Left cardiac atrium (tissue), 4 donors: ENCODE measurements around the gene ADGRG1. TPM values are rescaled to one million over a fixed set of nuclear protein-coding genes. Genes with fewer than 3 reads are reported as not detected.
A peak's percentile ranks its signal among the peaks of the same experiment; 100 is the strongest.

ENCODE experiments used
- ATAC-seq, 2 donors: fragments of 200-7000 bp; cut with Tn5 transposase; one replicate each; pipeline ENCODE4 v1.9.1; 2020; ENCODE audit warnings: mild to moderate bottlenecking in 2 of 2, moderate library complexity in 2 of 2
- DNase-seq: peaks from one replicate; pipeline ENCODE4 v3.0.0-alpha.2; 2020
- intact Hi-C, 2 donors: fragments of 100-400 bp; cut with DNase I; formaldehyde crosslinking; loops; one replicate each; pipeline versions ENCODE4 v1.14.1 to v1.15.1; 2022 to 2023
- total RNA-seq, 2 donors: library from RNA; stranded (reverse); fragmentation: NEBNext Ultra II Directional; extraction: Animal tissue kit (Norgen Biotek cat#: 25700); gene quantifications; one replicate each; pipeline ENCODE4 v1.2.1, GENCODE V29; 2021
- donor health status: DM: no; HTN: yes; CAD: no.
- donor health status: DM: no; HTN: yes; CAD: no; lungs with severe emphysema.
- donor health status: DM: yes; HTN: yes; CAD: no.
- donor health status: Dilated cardiomyopathy.

Gene ADGRG1
- total RNA-seq, 2 donors from 2014 or later, result 22.9 to 41.9 TPM

GRCh38 chr16:57685633-57686032, 57.2 kb downstream of the ADGRG1 start:
- ATAC-seq, result no peak
- intact Hi-C loops, result no loop called here

GRCh38 chr16:57686577-57686976, 58.1 kb downstream of the ADGRG1 start:
- no peak for DNase-seq
- intact Hi-C loops, result no loop called here
- ATAC-seq, result no peak

More at GRCh38 chr16:57685633-57686032, 57.2 kb downstream of the ADGRG1 start:
- no peak for DNase-seq

- intact Hi-C loops, result no loop called here
- DNase-seq, result no peak
- no peak for ATAC-seq
Measured at GRCh38 chr16:57687363-57687929, 59.0 kb downstream of the ADGRG1 start.

GRCh38 chr16:57688487-57688986, 60.1 kb downstream of the ADGRG1 start:
- DNase-seq (no peak), ATAC-seq (no peak)
- intact Hi-C loops, result no loop called here

GRCh38 chr16:57688987-57689761, 60.7 kb downstream of the ADGRG1 start:
- intact Hi-C loops, result no loop called here
- ATAC-seq, result no peak
- no peak for DNase-seq

GRCh38 chr16:57689762-57690558, 61.5 kb downstream of the ADGRG1 start:
- intact Hi-C loops, result no loop called here
- DNase-seq, result no peak
- ATAC-seq, result no peak

GRCh38 chr16:57690782-57691471, 62.5 kb downstream of the ADGRG1 start:
- intact Hi-C loops, result no loop called here
- no peak for DNase-seq
- ATAC-seq, result no peak

- intact Hi-C loops, result no loop called here
- DNase-seq, result no peak
- ATAC-seq, result no peak
Measured at GRCh38 chr16:57692636-57693035, 64.2 kb downstream of the ADGRG1 start.

GRCh38 chr16:57693550-57693949, 65.1 kb downstream of the ADGRG1 start:
- DNase-seq (no peak), ATAC-seq (no peak)
- intact Hi-C loops, result no loop called here

- DNase-seq (no peak), ATAC-seq (no peak)
- intact Hi-C loops, result no loop called here
Measured at GRCh38 chr16:57694231-57694724, 65.8 kb downstream of the ADGRG1 start.

GRCh38 chr16:57694725-57695679, 66.6 kb downstream of the ADGRG1 start, which contains the start of gene DRC7:
Gene DRC7 (plus strand): TSS chr16:57694806. CDS start chr16:57697950, 3,144 bp downstream.
- DNase-seq, result no peak
- ATAC-seq, result peak; percentile 47 to 84
- intact Hi-C loops, result no loop called here

GRCh38 chr16:57695680-57696069, 67.2 kb downstream of the ADGRG1 start:
- ATAC-seq, result no peak
- intact Hi-C loops, result no loop called here
- no peak for DNase-seq

- no peak for ATAC-seq
- no peak for DNase-seq
- intact Hi-C loops, result no loop called here
Measured at GRCh38 chr16:57696240-57696639, 67.8 kb downstream of the ADGRG1 start.

- ATAC-seq (no peak), DNase-seq (no peak)
- intact Hi-C loops, result no loop called here
Measured at GRCh38 chr16:57697896-57698537, 69.6 kb downstream of the ADGRG1 start.

GRCh38 chr16:57698812-57699405, 70.5 kb downstream of the ADGRG1 start:
- intact Hi-C loops, result no loop called here
- no peak for DNase-seq
- no peak for ATAC-seq

GRCh38 chr16:57699481-57699880, 71.1 kb downstream of the ADGRG1 start:
- DNase-seq (no peak), ATAC-seq (no peak)
- intact Hi-C loops, result no loop called here

GRCh38 chr16:57699899-57700298, 71.5 kb downstream of the ADGRG1 start:
- no peak for ATAC-seq
- intact Hi-C loops, result no loop called here
- no peak for DNase-seq
